ENCODE measurements around the gene MALSU1. TPM values are rescaled to one million over a fixed set of nuclear protein-coding genes. Genes with fewer than 3 reads are reported as not detected.
A peak's percentile ranks its signal among the peaks of the same experiment; 100 is the strongest.

Gene MALSU1
- total and polyA plus RNA-seq, 2 of the 13 experiments (the other 11 are each of a cell fraction or from before 2014, with no cell fraction given): 72.0 to 141 TPM

DNA sequence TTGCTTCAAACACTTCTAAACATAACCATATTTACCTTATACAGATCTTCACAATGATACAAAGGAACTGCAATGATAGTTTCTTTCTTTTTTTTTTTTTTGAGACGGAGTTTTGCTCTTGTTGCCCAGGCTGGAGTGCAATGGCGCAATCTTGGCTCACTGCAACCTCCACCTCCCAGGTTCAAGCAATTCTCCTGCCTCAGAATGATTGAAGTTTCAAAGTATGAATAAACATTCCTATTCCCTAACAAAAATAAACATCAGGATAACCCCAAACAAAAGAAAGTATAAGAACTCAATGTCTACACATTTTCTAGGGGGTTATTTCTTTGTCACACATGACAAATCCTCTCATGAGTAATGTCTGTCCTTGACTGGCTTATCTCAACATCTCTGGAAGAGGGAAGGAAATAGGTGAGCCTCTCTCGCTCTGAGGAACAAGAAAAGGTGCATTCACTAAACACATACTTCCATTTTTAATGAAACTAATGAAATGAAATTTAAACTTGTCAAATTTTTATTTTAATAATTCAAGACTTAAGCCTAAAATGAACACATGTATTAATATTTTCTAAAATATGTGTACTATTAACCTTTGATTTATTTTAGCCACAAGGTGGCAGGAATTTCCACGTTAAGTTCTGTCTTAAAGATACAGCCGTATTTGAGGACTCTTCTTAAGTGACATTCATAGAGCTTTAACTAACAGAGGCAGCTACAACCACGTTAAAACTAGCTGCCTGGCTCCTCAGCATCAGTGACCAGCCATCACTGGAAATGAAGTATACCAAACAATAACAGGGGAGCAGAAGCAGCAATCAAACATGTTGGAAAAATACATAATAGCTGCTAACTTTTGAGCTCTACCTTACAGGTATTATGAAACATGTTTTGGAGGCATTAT is 58.3 kb downstream of the MALSU1 start (continued):
- TF ChIP-seq ZBTB34 (CRISPR knock-in tag; IDR thresholded peaks at IDR 0.05) (no peak; the same call in 1 of the 2 replicates), ZNF136 (CRISPR knock-in tag; IDR thresholded peaks at IDR 0.05; ENCODE audit: low read depth) (no peak), JUND (CRISPR knock-in tag; IDR thresholded peaks at IDR 0.05) (0 out of 2 replicates have a peak, but pooled peaks have one; percentile 18), NCOA2 (CRISPR knock-in tag; IDR thresholded peaks at IDR 0.05) (peak; percentile 87), ZMAT5 (CRISPR knock-in tag; IDR thresholded peaks at IDR 0.05; ENCODE audit: borderline replicate concordance, low read depth) (no peak), ZNF546 (CRISPR knock-in tag; conservative IDR thresholded peaks at IDR 0.05) (no peak), ZNF530 (CRISPR knock-in tag; IDR thresholded peaks at IDR 0.05; ENCODE audit: low read depth) (no peak), TCF7 (IDR thresholded peaks at IDR 0.05; ENCODE audit: low read depth) (peak; percentile 82), SOX5 (CRISPR knock-in tag; IDR thresholded peaks at IDR 0.05; ENCODE audit: borderline replicate concordance) (peak; percentile 95), ZNF468 (CRISPR knock-in tag; IDR thresholded peaks at IDR 0.05) (no peak), MEIS1 (CRISPR knock-in tag; IDR thresholded peaks at IDR 0.05; ENCODE audit: borderline replicate concordance) (no peak), JDP2 (CRISPR knock-in tag; IDR thresholded peaks at IDR 0.05; ENCODE audit: borderline replicate concordance) (no peak), ELF1 (CRISPR knock-in tag; IDR thresholded peaks at IDR 0.05) (no peak)
- TF ChIP-seq, protein P1, sequence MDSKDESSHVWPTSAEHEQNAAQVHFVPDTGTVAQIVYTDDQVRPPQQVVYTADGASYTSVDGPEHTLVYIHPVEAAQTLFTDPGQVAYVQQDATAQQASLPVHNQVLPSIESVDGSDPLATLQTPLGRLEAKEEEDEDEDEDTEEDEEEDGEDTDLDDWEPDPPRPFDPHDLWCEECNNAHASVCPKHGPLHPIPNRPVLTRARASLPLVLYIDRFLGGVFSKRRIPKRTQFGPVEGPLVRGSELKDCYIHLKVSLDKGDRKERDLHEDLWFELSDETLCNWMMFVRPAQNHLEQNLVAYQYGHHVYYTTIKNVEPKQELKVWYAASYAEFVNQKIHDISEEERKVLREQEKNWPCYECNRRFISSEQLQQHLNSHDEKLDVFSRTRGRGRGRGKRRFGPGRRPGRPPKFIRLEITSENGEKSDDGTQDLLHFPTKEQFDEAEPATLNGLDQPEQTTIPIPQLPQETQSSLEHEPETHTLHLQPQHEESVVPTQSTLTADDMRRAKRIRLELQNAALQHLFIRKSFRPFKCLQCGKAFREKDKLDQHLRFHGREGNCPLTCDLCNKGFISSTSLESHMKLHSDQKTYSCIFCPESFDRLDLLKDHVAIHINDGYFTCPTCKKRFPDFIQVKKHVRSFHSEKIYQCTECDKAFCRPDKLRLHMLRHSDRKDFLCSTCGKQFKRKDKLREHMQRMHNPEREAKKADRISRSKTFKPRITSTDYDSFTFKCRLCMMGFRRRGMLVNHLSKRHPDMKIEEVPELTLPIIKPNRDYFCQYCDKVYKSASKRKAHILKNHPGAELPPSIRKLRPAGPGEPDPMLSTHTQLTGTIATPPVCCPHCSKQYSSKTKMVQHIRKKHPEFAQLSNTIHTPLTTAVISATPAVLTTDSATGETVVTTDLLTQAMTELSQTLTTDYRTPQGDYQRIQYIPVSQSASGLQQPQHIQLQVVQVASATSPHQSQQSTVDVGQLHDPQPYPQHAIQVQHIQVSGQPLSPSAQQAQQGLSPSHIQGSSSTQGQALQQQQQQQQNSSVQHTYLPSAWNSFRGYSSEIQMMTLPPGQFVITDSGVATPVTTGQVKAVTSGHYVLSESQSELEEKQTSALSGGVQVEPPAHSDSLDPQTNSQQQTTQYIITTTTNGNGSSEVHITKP (CRISPR knock-in tag; IDR thresholded peaks at IDR 0.05; ENCODE audit: low read depth): no peak
- TF ChIP-seq, protein P2, sequence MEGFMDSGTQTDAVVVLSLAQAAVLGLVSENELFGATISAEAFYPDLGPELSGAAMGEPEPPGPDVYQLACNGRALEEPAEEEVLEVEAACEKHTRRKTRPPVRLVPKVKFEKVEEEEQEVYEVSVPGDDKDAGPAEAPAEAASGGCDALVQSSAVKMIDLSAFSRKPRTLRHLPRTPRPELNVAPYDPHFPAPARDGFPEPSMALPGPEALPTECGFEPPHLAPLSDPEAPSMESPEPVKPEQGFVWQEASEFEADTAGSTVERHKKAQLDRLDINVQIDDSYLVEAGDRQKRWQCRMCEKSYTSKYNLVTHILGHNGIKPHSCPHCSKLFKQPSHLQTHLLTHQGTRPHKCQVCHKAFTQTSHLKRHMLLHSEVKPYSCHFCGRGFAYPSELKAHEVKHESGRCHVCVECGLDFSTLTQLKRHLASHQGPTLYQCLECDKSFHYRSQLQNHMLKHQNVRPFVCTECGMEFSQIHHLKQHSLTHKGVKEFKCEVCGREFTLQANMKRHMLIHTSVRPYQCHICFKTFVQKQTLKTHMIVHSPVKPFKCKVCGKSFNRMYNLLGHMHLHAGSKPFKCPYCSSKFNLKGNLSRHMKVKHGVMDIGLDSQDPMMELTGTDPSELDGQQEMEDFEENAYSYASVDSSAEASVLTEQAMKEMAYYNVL (CRISPR knock-in tag; IDR thresholded peaks at IDR 0.05; ENCODE audit: borderline replicate concordance): 0 out of 2 replicates have a peak, but pooled peaks have one; percentile 62
- TF ChIP-seq, protein P3, sequence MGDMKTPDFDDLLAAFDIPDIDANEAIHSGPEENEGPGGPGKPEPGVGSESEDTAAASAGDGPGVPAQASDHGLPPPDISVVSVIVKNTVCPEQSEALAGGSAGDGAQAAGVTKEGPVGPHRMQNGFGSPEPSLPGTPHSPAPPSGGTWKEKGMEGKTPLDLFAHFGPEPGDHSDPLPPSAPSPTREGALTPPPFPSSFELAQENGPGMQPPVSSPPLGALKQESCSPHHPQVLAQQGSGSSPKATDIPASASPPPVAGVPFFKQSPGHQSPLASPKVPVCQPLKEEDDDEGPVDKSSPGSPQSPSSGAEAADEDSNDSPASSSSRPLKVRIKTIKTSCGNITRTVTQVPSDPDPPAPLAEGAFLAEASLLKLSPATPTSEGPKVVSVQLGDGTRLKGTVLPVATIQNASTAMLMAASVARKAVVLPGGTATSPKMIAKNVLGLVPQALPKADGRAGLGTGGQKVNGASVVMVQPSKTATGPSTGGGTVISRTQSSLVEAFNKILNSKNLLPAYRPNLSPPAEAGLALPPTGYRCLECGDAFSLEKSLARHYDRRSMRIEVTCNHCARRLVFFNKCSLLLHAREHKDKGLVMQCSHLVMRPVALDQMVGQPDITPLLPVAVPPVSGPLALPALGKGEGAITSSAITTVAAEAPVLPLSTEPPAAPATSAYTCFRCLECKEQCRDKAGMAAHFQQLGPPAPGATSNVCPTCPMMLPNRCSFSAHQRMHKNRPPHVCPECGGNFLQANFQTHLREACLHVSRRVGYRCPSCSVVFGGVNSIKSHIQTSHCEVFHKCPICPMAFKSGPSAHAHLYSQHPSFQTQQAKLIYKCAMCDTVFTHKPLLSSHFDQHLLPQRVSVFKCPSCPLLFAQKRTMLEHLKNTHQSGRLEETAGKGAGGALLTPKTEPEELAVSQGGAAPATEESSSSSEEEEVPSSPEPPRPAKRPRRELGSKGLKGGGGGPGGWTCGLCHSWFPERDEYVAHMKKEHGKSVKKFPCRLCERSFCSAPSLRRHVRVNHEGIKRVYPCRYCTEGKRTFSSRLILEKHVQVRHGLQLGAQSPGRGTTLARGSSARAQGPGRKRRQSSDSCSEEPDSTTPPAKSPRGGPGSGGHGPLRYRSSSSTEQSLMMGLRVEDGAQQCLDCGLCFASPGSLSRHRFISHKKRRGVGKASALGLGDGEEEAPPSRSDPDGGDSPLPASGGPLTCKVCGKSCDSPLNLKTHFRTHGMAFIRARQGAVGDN (CRISPR knock-in tag; IDR thresholded peaks at IDR 0.05): no peak
